ENCODE data around the gene RRAD. TPM values are rescaled to one million over a fixed set of nuclear protein-coding genes. Genes with fewer than 3 reads are reported as not detected.

The RRAD gene
- total RNA-seq, 1 donor from 2014 or later = 12.1 TPM

DNA sequence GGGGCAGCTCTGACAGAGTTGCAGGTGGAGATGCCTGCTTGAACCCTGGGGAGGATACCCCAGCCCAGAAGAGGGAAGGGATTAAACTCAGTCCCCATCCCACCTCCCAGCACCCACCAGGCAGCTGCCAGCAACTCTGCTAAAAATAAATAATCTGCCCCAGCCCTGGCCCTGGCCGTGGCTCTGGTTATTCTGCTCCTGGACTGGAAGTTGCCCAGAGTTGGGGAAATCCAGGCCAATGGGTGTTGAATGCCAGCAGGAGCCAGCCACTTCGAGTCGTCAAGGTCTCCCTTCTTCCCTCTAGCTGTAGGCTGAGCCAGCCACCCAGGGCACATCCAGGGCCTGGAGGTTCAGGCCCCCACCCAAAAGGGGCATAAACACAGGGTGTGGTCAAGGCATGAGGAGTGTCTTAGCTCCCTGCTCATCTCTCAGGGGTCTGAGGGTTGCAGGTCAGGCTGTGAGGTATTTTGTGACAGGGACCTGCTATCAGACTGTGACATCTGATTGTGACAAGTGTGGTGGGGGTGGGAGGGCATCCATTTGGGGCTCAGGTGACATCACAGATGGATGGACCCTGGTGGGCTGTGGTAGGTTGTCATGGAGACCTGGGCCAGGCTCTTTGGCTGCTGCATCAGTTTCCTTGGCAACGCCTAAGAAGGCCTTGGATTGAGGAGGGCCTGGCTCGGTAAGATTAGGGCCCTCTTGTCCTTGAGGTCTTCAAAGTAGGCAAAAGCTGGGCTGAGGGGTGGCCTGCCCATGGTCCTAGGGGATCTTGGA is 1.0 kb upstream of the RRAD start:
- DNase-seq (ENCODE audit: low read depth) (no peak), FAIRE-seq (no peak)
- Histone ChIP-seq H3K4me3 (ENCODE audit: insufficient read depth, low read depth, low read length) (no peak overlapping the region), H3K4me2 (ENCODE audit: low read length) (peak overlapping the region; percentile 83), H4K20me1 (ENCODE audit: insufficient read depth, low read length) (peaks cover 22% of the 10 kb centered on the region), H3K27ac (ENCODE audit: low read depth, low read length) (peak overlapping the region; percentile 59), H3K79me2 (ENCODE audit: insufficient read depth, low read length) (no peaks in the 10 kb centered on the region), H3K4me1 (ENCODE audit: insufficient read depth, low read length) (peaks cover 34% of the 10 kb centered on the region), H3K9ac (ENCODE audit: low read length) (peak overlapping the region; percentile 32), H3K36me3 (ENCODE audit: insufficient read depth, low read length) (no peaks in the 10 kb centered on the region), H2AFZ (ENCODE audit: low read depth, low read length) (no peak overlapping the region), H3K9me3 (ENCODE audit: insufficient read depth, low read depth, low read length) (no peaks in the 10 kb centered on the region), H3K27me3 (ENCODE audit: insufficient read depth, low read length) (peaks cover 10% of the 10 kb centered on the region)
- peaks cover 29% of the 10 kb centered on the region for H3K27me3 Mint-ChIP-seq (ENCODE audit: low read depth, unreplicated experiment)
- H3K9me3 Mint-ChIP-seq (ENCODE audit: unreplicated experiment) = no peaks in the 10 kb centered on the region
- peaks cover 6% of the 10 kb centered on the region for H3K36me3 Mint-ChIP-seq (ENCODE audit: low read depth, unreplicated experiment)
- H3K4me1 Mint-ChIP-seq (ENCODE audit: low read depth, unreplicated experiment) = peaks cover 29% of the 10 kb centered on the region
- H3K27ac Mint-ChIP-seq (ENCODE audit: unreplicated experiment) = peak overlapping the region; percentile 93
- no peak for TF ChIP-seq EZH2 (IDR thresholded peaks at IDR 0.05; ENCODE audit: insufficient read depth, low read length)
- TF ChIP-seq, protein P1, sequence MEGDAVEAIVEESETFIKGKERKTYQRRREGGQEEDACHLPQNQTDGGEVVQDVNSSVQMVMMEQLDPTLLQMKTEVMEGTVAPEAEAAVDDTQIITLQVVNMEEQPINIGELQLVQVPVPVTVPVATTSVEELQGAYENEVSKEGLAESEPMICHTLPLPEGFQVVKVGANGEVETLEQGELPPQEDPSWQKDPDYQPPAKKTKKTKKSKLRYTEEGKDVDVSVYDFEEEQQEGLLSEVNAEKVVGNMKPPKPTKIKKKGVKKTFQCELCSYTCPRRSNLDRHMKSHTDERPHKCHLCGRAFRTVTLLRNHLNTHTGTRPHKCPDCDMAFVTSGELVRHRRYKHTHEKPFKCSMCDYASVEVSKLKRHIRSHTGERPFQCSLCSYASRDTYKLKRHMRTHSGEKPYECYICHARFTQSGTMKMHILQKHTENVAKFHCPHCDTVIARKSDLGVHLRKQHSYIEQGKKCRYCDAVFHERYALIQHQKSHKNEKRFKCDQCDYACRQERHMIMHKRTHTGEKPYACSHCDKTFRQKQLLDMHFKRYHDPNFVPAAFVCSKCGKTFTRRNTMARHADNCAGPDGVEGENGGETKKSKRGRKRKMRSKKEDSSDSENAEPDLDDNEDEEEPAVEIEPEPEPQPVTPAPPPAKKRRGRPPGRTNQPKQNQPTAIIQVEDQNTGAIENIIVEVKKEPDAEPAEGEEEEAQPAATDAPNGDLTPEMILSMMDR (IDR thresholded peaks at IDR 0.05; ENCODE audit: insufficient read depth, low read depth, low read length) = no peak
- no peak overlapping the region for H3K4me3 Mint-ChIP-seq (ENCODE audit: unreplicated experiment)

DNA sequence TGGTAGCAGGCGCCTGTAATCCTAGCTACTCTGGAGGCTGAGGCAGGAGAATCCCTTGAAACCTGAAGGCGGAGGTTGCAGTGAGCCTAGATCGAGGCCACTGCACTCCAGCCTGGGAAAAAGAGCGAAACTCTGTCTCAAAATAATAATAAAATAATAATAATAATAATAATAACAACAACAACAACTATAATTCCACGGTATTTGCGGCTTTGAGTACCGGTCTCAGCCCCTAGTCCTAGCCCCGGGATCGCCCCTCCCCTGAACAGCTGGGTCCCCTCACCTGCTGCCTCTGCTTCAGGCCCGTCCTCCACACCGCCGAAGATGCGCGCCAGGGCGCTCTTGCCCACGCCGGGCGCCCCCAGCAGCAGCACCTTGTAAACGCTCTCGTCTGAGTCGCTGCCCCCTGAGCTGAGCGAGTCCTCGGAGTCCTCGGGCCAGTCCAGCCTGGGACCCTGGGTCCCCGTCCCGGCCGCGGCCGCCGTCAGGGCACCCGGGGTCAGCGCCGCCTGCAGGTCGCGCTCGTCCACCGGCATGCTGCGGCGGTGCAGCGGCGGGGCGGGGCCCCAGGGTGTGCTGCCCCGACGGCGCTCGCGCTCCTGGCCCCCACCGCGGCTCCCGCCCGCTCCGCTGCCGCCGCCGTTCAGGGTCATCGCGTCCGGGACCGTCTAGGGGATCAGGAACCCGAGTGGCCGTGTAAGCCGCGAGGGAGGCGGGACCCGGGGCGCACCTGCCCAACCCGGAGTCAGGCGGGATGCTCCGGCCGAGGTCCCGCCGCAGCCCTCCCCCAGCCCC is 611 bp downstream of the RRAD start:
- Histone ChIP-seq H3K36me3 (ENCODE audit: insufficient read depth, low read length) (no peaks in the 10 kb centered on the region), H3K27ac (ENCODE audit: low read depth, low read length) (no peak overlapping the region), H3K4me1 (ENCODE audit: insufficient read depth, low read length) (peaks cover 37% of the 10 kb centered on the region), H3K9ac (ENCODE audit: low read length) (peak overlapping the region; percentile 49), H2AFZ (ENCODE audit: low read depth, low read length) (peak overlapping the region; percentile 22), H3K79me2 (ENCODE audit: insufficient read depth, low read length) (no peaks in the 10 kb centered on the region), H3K4me3 (ENCODE audit: insufficient read depth, low read depth, low read length) (peak overlapping the region; percentile 40), H3K27me3 (ENCODE audit: insufficient read depth, low read length) (peaks cover 20% of the 10 kb centered on the region), H3K4me2 (ENCODE audit: low read length) (peak overlapping the region; percentile 83), H4K20me1 (ENCODE audit: insufficient read depth, low read length) (peaks cover 19% of the 10 kb centered on the region), H3K9me3 (ENCODE audit: insufficient read depth, low read depth, low read length) (no peaks in the 10 kb centered on the region)
- Mint-ChIP-seq H3K27ac (ENCODE audit: unreplicated experiment) (no peak overlapping the region), H3K9me3 (ENCODE audit: unreplicated experiment) (no peaks in the 10 kb centered on the region), H3K36me3 (ENCODE audit: low read depth, unreplicated experiment) (peaks cover 7% of the 10 kb centered on the region), H3K27me3 (ENCODE audit: low read depth, unreplicated experiment) (peaks cover 41% of the 10 kb centered on the region), H3K4me1 (ENCODE audit: low read depth, unreplicated experiment) (peaks cover 26% of the 10 kb centered on the region), H3K4me3 (ENCODE audit: unreplicated experiment) (peak overlapping the region; percentile 80)
- FAIRE-seq (no peak), DNase-seq (ENCODE audit: low read depth) (no peak)
- no peak for TF ChIP-seq EZH2 (IDR thresholded peaks at IDR 0.05; ENCODE audit: insufficient read depth, low read length)
- TF ChIP-seq, protein P1 (IDR thresholded peaks at IDR 0.05; ENCODE audit: insufficient read depth, low read depth, low read length) = no peak

Data from astrocyte (in vitro differentiated cells and primary cell).